ENCODE data around the gene HORMAD2. TPM values are rescaled to one million over a fixed set of nuclear protein-coding genes. Genes with fewer than 3 reads are reported as not detected.

The HORMAD2 gene
- total and polyA plus RNA-seq, 2 donors (not counting 1 experiment from before 2014, with no cell fraction given) = not detected

- H3K4me3 ChIP-seq (replicated peaks in 1 of 4; ENCODE audit: control extremely low read depth in 1 of 4, insufficient read depth in 1 of 4, low read depth in 3 of 4, low read length in 4 of 4) = no peak overlapping the region
- no peaks in the 10 kb centered on the region for H3K79me2 ChIP-seq (ENCODE audit: control insufficient read depth, insufficient read depth, low read length)
- H3K27me3 ChIP-seq (ENCODE audit: control insufficient read depth, insufficient read depth, low read length) = no peaks in the 10 kb centered on the region
- TF ChIP-seq, protein P1, sequence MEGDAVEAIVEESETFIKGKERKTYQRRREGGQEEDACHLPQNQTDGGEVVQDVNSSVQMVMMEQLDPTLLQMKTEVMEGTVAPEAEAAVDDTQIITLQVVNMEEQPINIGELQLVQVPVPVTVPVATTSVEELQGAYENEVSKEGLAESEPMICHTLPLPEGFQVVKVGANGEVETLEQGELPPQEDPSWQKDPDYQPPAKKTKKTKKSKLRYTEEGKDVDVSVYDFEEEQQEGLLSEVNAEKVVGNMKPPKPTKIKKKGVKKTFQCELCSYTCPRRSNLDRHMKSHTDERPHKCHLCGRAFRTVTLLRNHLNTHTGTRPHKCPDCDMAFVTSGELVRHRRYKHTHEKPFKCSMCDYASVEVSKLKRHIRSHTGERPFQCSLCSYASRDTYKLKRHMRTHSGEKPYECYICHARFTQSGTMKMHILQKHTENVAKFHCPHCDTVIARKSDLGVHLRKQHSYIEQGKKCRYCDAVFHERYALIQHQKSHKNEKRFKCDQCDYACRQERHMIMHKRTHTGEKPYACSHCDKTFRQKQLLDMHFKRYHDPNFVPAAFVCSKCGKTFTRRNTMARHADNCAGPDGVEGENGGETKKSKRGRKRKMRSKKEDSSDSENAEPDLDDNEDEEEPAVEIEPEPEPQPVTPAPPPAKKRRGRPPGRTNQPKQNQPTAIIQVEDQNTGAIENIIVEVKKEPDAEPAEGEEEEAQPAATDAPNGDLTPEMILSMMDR (conservative IDR thresholded peaks at IDR 0.05 in 1 of 2, IDR thresholded peaks at IDR 0.05 in 1 of 2; ENCODE audit: low read depth in 1 of 2, low read length in 2 of 2) = no peak
- no peak for TF ChIP-seq EZH2 (IDR thresholded peaks at IDR 0.05; ENCODE audit: low read length, missing control alignments)
- H3K27ac ChIP-seq (ENCODE audit: insufficient read depth, low read length) = no peak overlapping the region
- no peaks in the 10 kb centered on the region for H4K20me1 ChIP-seq (ENCODE audit: control insufficient read depth, extremely low read depth, insufficient read depth, low read length)
- H3K4me2 ChIP-seq (ENCODE audit: extremely low read depth, insufficient read depth, low read length) = no peak overlapping the region
- peaks cover 10% of the 10 kb centered on the region for H3K4me1 ChIP-seq (ENCODE audit: control insufficient read depth, extremely low read depth, insufficient read depth, low read length)
- DNase-seq (ENCODE audit: low read depth in 2 of 2) = no peak
- H2AFZ ChIP-seq (ENCODE audit: low read length) = no peak overlapping the region
- no peak overlapping the region for H3K9ac ChIP-seq (ENCODE audit: insufficient read depth, low read length)
- no peaks in the 10 kb centered on the region for H3K9me3 ChIP-seq (ENCODE audit: control insufficient read depth, insufficient read depth, low read depth, low read length)
- H3K36me3 ChIP-seq (ENCODE audit: control insufficient read depth, insufficient read depth, low read length) = no peaks in the 10 kb centered on the region
Observed at GRCh38 chr22:30046716-30047363, 33.4 kb upstream of the HORMAD2 start.

GRCh38 chr22:30047364-30047738 lies 32.9 kb upstream of the HORMAD2 start:
- Histone ChIP-seq H3K27ac (ENCODE audit: insufficient read depth, low read length) (no peak overlapping the region), H4K20me1 (ENCODE audit: control insufficient read depth, extremely low read depth, insufficient read depth, low read length) (no peaks in the 10 kb centered on the region), H3K4me3 (replicated peaks in 1 of 4; ENCODE audit: control extremely low read depth in 1 of 4, insufficient read depth in 1 of 4, low read depth in 3 of 4, low read length in 4 of 4) (no peak overlapping the region), H3K9ac (ENCODE audit: insufficient read depth, low read length) (no peak overlapping the region), H3K79me2 (ENCODE audit: control insufficient read depth, insufficient read depth, low read length) (no peaks in the 10 kb centered on the region), H3K36me3 (ENCODE audit: control insufficient read depth, insufficient read depth, low read length) (no peaks in the 10 kb centered on the region), H3K4me2 (ENCODE audit: extremely low read depth, insufficient read depth, low read length) (no peak overlapping the region), H3K27me3 (ENCODE audit: control insufficient read depth, insufficient read depth, low read length) (no peaks in the 10 kb centered on the region), H2AFZ (ENCODE audit: low read length) (peak overlapping the region; percentile 21), H3K9me3 (ENCODE audit: control insufficient read depth, insufficient read depth, low read depth, low read length) (no peaks in the 10 kb centered on the region), H3K4me1 (ENCODE audit: control insufficient read depth, extremely low read depth, insufficient read depth, low read length) (peaks cover 10% of the 10 kb centered on the region)
- no peak for TF ChIP-seq EZH2 (IDR thresholded peaks at IDR 0.05; ENCODE audit: low read length, missing control alignments)
- TF ChIP-seq, protein P1 (conservative IDR thresholded peaks at IDR 0.05 in 1 of 2, IDR thresholded peaks at IDR 0.05 in 1 of 2; ENCODE audit: low read depth in 1 of 2, low read length in 2 of 2) = no peak
- peak in 1 of 2 donors; percentile 15 for DNase-seq (ENCODE audit: low read depth in 2 of 2)

DNA sequence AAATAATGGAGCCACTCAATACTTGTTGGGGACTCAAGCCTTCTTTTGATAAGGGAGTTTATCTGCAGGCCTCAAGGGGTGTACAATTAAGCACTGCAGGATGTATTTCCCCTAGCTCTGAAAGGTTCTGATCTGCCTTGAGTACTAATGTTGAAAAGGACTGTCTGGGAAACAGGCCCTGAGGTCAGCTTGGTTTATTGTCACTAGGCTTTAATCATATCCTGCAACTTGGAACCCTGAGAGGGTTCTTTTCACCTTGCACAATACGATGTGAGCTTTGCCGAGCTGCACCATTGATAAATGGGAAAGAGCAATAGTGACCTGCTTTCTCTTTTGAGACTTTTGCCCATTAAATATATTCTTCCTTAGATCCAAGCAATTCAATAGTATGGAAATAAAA lies 31.6 kb upstream of the HORMAD2 start:
- H3K79me2 ChIP-seq (ENCODE audit: control insufficient read depth, insufficient read depth, low read length) = no peaks in the 10 kb centered on the region
- DNase-seq (ENCODE audit: low read depth in 2 of 2) = no peak
- no peaks in the 10 kb centered on the region for H4K20me1 ChIP-seq (ENCODE audit: control insufficient read depth, extremely low read depth, insufficient read depth, low read length)
- peaks cover 8% of the 10 kb centered on the region for H3K4me1 ChIP-seq (ENCODE audit: control insufficient read depth, extremely low read depth, insufficient read depth, low read length)
- no peak overlapping the region for H3K4me2 ChIP-seq (ENCODE audit: extremely low read depth, insufficient read depth, low read length)
- H3K9ac ChIP-seq (ENCODE audit: insufficient read depth, low read length) = no peak overlapping the region
- H2AFZ ChIP-seq (ENCODE audit: low read length) = no peak overlapping the region
- no peaks in the 10 kb centered on the region for H3K27me3 ChIP-seq (ENCODE audit: control insufficient read depth, insufficient read depth, low read length)
- no peaks in the 10 kb centered on the region for H3K36me3 ChIP-seq (ENCODE audit: control insufficient read depth, insufficient read depth, low read length)
- no peak for TF ChIP-seq EZH2 (IDR thresholded peaks at IDR 0.05; ENCODE audit: low read length, missing control alignments)
- TF ChIP-seq, protein P1 (conservative IDR thresholded peaks at IDR 0.05 in 1 of 2, IDR thresholded peaks at IDR 0.05 in 1 of 2; ENCODE audit: low read depth in 1 of 2, low read length in 2 of 2) = no peak
- no peak overlapping the region for H3K27ac ChIP-seq (ENCODE audit: insufficient read depth, low read length)
- H3K9me3 ChIP-seq (ENCODE audit: control insufficient read depth, insufficient read depth, low read depth, low read length) = no peaks in the 10 kb centered on the region
- no peak overlapping the region for H3K4me3 ChIP-seq (replicated peaks in 1 of 4; ENCODE audit: control extremely low read depth in 1 of 4, insufficient read depth in 1 of 4, low read depth in 3 of 4, low read length in 4 of 4)
